Measurements from ENCODE around the gene ZNRF3.
A peak's percentile ranks its signal among the peaks of the same experiment; 100 is the strongest.

Gene ZNRF3

DNA sequence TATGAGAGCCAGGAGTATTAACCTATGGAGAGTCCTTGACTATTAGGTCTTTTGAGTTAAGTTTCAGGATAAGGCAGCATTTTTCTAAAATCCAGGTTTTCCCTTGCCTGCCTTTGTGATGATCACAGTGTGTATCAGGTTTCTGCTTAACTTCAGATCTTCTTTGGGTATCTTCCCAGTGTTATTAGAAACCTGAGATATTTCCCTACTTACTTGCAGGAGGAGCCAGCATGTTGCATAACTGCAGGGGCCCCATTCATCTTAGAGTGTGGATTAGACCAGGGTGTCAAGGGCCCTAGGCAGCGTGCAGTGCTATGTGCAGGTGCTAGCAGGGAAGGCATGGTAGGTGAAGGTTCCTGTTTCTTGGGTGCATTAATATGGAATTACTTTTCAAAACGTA lies 69.5 kb downstream of the ZNRF3 start (continued):
- TF ChIP-seq, protein P1, sequence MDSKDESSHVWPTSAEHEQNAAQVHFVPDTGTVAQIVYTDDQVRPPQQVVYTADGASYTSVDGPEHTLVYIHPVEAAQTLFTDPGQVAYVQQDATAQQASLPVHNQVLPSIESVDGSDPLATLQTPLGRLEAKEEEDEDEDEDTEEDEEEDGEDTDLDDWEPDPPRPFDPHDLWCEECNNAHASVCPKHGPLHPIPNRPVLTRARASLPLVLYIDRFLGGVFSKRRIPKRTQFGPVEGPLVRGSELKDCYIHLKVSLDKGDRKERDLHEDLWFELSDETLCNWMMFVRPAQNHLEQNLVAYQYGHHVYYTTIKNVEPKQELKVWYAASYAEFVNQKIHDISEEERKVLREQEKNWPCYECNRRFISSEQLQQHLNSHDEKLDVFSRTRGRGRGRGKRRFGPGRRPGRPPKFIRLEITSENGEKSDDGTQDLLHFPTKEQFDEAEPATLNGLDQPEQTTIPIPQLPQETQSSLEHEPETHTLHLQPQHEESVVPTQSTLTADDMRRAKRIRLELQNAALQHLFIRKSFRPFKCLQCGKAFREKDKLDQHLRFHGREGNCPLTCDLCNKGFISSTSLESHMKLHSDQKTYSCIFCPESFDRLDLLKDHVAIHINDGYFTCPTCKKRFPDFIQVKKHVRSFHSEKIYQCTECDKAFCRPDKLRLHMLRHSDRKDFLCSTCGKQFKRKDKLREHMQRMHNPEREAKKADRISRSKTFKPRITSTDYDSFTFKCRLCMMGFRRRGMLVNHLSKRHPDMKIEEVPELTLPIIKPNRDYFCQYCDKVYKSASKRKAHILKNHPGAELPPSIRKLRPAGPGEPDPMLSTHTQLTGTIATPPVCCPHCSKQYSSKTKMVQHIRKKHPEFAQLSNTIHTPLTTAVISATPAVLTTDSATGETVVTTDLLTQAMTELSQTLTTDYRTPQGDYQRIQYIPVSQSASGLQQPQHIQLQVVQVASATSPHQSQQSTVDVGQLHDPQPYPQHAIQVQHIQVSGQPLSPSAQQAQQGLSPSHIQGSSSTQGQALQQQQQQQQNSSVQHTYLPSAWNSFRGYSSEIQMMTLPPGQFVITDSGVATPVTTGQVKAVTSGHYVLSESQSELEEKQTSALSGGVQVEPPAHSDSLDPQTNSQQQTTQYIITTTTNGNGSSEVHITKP (tag by site-specific recombination; IDR thresholded peaks at IDR 0.05) = peak; percentile 63
- TF ChIP-seq GFI1B (tag by site-specific recombination; IDR thresholded peaks at IDR 0.05) (no peak), EGR2 (tag by site-specific recombination; IDR thresholded peaks at IDR 0.05; ENCODE audit: low read depth) (no peak), ZNF658 (tag by site-specific recombination; IDR thresholded peaks at IDR 0.05) (no peak)
- TF ChIP-seq, protein P2, sequence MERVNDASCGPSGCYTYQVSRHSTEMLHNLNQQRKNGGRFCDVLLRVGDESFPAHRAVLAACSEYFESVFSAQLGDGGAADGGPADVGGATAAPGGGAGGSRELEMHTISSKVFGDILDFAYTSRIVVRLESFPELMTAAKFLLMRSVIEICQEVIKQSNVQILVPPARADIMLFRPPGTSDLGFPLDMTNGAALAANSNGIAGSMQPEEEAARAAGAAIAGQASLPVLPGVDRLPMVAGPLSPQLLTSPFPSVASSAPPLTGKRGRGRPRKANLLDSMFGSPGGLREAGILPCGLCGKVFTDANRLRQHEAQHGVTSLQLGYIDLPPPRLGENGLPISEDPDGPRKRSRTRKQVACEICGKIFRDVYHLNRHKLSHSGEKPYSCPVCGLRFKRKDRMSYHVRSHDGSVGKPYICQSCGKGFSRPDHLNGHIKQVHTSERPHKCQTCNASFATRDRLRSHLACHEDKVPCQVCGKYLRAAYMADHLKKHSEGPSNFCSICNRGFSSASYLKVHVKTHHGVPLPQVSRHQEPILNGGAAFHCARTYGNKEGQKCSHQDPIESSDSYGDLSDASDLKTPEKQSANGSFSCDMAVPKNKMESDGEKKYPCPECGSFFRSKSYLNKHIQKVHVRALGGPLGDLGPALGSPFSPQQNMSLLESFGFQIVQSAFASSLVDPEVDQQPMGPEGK (tag by site-specific recombination; IDR thresholded peaks at IDR 0.05) = peak; percentile 71
- TF ChIP-seq, protein P3, sequence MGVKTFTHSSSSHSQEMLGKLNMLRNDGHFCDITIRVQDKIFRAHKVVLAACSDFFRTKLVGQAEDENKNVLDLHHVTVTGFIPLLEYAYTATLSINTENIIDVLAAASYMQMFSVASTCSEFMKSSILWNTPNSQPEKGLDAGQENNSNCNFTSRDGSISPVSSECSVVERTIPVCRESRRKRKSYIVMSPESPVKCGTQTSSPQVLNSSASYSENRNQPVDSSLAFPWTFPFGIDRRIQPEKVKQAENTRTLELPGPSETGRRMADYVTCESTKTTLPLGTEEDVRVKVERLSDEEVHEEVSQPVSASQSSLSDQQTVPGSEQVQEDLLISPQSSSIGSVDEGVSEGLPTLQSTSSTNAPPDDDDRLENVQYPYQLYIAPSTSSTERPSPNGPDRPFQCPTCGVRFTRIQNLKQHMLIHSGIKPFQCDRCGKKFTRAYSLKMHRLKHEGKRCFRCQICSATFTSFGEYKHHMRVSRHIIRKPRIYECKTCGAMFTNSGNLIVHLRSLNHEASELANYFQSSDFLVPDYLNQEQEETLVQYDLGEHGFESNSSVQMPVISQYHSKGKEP (tag by site-specific recombination; IDR thresholded peaks at IDR 0.05) = peak; percentile 75

DNA sequence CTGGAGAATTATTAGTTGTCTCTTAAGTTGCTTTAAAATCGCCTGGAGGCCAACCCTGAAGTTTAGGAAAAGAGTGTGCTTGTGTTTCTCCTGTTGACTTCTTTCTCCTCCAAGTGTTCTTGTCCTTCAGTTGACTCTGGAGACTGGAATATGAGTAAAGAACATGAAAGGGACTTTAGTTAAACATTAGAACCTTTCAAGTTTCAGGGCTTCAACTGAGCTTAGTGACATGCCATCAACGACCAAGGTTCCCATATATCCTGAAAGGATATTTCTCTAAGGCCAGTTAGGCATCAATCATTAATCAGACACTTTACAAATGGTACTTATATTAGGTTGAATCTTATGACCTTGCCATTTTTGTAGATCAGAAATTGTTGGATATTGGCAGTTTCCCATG lies 70.0 kb downstream of the ZNRF3 start:
- Histone ChIP-seq H3K4me1 (ENCODE audit: control insufficient read depth, insufficient read depth, low read length) (peaks cover 18% of the 10 kb centered on the region), H3K36me3 (ENCODE audit: control insufficient read depth in 2 of 2, insufficient read depth in 1 of 2, low read length in 2 of 2) (no peaks in the 10 kb centered on the region), H3K27ac (ENCODE audit: extremely low read depth, low read depth, low read length) (no peak overlapping the region), H3K9me3 (ENCODE audit: control insufficient read depth, insufficient read depth, low read depth, low read length) (no peaks in the 10 kb centered on the region), H3K4me3 (ENCODE audit: low read depth, low read length) (no peak overlapping the region)
- ChIA-PET CTCF (interaction anchor here (3.3 kb wide), 1 partner anchor 87 kb away, joined by 12 read pairs; no protein-coding TSS in a partner anchor), POLR2A (no interaction called here)
- TF ChIP-seq RBAK (tag by site-specific recombination; IDR thresholded peaks at IDR 0.05) = no peak
- TF ChIP-seq, protein P4, sequence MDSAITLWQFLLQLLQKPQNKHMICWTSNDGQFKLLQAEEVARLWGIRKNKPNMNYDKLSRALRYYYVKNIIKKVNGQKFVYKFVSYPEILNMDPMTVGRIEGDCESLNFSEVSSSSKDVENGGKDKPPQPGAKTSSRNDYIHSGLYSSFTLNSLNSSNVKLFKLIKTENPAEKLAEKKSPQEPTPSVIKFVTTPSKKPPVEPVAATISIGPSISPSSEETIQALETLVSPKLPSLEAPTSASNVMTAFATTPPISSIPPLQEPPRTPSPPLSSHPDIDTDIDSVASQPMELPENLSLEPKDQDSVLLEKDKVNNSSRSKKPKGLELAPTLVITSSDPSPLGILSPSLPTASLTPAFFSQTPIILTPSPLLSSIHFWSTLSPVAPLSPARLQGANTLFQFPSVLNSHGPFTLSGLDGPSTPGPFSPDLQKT (IDR thresholded peaks at IDR 0.05; ENCODE audit: borderline replicate concordance, low read depth, low read length) = no peak
- TF ChIP-seq, protein P5, sequence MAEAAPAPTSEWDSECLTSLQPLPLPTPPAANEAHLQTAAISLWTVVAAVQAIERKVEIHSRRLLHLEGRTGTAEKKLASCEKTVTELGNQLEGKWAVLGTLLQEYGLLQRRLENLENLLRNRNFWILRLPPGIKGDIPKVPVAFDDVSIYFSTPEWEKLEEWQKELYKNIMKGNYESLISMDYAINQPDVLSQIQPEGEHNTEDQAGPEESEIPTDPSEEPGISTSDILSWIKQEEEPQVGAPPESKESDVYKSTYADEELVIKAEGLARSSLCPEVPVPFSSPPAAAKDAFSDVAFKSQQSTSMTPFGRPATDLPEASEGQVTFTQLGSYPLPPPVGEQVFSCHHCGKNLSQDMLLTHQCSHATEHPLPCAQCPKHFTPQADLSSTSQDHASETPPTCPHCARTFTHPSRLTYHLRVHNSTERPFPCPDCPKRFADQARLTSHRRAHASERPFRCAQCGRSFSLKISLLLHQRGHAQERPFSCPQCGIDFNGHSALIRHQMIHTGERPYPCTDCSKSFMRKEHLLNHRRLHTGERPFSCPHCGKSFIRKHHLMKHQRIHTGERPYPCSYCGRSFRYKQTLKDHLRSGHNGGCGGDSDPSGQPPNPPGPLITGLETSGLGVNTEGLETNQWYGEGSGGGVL (tag by site-specific recombination; IDR thresholded peaks at IDR 0.05) = no peak
- TF ChIP-seq, protein P6, sequence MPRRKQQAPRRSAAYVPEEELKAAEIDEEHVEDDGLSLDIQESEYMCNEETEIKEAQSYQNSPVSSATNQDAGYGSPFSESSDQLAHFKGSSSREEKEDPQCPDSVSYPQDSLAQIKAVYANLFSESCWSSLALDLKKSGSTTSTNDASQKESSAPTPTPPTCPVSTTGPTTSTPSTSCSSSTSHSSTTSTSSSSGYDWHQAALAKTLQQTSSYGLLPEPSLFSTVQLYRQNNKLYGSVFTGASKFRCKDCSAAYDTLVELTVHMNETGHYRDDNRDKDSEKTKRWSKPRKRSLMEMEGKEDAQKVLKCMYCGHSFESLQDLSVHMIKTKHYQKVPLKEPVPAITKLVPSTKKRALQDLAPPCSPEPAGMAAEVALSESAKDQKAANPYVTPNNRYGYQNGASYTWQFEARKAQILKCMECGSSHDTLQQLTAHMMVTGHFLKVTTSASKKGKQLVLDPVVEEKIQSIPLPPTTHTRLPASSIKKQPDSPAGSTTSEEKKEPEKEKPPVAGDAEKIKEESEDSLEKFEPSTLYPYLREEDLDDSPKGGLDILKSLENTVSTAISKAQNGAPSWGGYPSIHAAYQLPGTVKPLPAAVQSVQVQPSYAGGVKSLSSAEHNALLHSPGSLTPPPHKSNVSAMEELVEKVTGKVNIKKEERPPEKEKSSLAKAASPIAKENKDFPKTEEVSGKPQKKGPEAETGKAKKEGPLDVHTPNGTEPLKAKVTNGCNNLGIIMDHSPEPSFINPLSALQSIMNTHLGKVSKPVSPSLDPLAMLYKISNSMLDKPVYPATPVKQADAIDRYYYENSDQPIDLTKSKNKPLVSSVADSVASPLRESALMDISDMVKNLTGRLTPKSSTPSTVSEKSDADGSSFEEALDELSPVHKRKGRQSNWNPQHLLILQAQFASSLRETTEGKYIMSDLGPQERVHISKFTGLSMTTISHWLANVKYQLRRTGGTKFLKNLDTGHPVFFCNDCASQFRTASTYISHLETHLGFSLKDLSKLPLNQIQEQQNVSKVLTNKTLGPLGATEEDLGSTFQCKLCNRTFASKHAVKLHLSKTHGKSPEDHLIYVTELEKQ (tag by site-specific recombination; IDR thresholded peaks at IDR 0.05; ENCODE audit: borderline replicate concordance) = no peak
- no peak for TF ChIP-seq ZNF548 (tag by site-specific recombination; IDR thresholded peaks at IDR 0.05)
- no peak for TF ChIP-seq ZNF37A (tag by site-specific recombination; IDR thresholded peaks at IDR 0.05)
- no peak for TF ChIP-seq SP7 (tag by site-specific recombination; IDR thresholded peaks at IDR 0.05)
- no peak for TF ChIP-seq ZXDB (tag by site-specific recombination; IDR thresholded peaks at IDR 0.05)
